Tibial artery (tissue), 4 donors: ENCODE data around the gene PCDHB10.
"Not testable (repeated sequence)": the region's sequence is repeated elsewhere in the genome, so short reads cannot be mapped to it uniquely, and the experiment has no call there.

ENCODE experiments used
- DNase-seq, 2 donors: peaks; one replicate each; pipeline ENCODE4 v3.0.0-alpha.2; 2019
- H3K27ac ChIP-seq, 2 donors: fragments of 200-600 bp; sonication (generic) in 1 of 2; 1 replicate in 1 of 2; 2 replicates in 1 of 2; pipeline ENCODE4 v1.5.1; 2018 to 2019; ENCODE audit warnings: mild to moderate bottlenecking in 1 of 2
- H3K27me3 ChIP-seq, 2 donors: fragments of 200-600 bp; sonication (generic) in 1 of 2; one replicate each; pipeline versions ENCODE4 v1.5.1 to v1.6.0; 2016 to 2019
- H3K36me3 ChIP-seq, 3 donors: fragments of 200-600 bp; sonication (generic) in 2 of 3; one replicate each; pipeline ENCODE4 v1.5.1; 2016 to 2019; ENCODE audit warnings: mild to moderate bottlenecking in 2 of 3
- H3K4me1 ChIP-seq, 4 donors: fragments of 200-600 bp; sonication (generic) in 2 of 4; 1 replicate in 3 of 4; 2 replicates in 1 of 4; pipeline ENCODE4 v1.5.1; 2016 to 2019
- H3K4me3 ChIP-seq, 2 donors: fragments of 200-600 bp; sonication (generic) in 1 of 2; 1 replicate in 1 of 2; 2 replicates in 1 of 2; pipeline ENCODE4 v1.5.1; 2018 to 2019; ENCODE audit warnings: mild to moderate bottlenecking in 2 of 2
- H3K9me3 ChIP-seq, 3 donors: fragments of 200-600 bp; sonication (generic) in 1 of 3; one replicate each; pipeline ENCODE4 v1.5.1; 2016 to 2019
- intact Hi-C: fragments of 100-400 bp; cut with DNase I; formaldehyde crosslinking; loops from one replicate; pipeline ENCODE4 v1.15.0; 2023; ENCODE audit warnings: low total_unique reads
- TF ChIP-seq, protein P1 (sequence below), 2 experiments: fragments of 200-600 bp in 1 of 2; fragments of 450-650 bp in 1 of 2; IDR thresholded peaks; one replicate each; pipeline ENCODE4 v1.5.1; 2017 to 2019; ENCODE audit warnings: antibody characterized with exemption in 2 of 2, mild to moderate bottlenecking in 1 of 2, moderate library complexity in 1 of 2

The PCDHB10 gene

DNA sequence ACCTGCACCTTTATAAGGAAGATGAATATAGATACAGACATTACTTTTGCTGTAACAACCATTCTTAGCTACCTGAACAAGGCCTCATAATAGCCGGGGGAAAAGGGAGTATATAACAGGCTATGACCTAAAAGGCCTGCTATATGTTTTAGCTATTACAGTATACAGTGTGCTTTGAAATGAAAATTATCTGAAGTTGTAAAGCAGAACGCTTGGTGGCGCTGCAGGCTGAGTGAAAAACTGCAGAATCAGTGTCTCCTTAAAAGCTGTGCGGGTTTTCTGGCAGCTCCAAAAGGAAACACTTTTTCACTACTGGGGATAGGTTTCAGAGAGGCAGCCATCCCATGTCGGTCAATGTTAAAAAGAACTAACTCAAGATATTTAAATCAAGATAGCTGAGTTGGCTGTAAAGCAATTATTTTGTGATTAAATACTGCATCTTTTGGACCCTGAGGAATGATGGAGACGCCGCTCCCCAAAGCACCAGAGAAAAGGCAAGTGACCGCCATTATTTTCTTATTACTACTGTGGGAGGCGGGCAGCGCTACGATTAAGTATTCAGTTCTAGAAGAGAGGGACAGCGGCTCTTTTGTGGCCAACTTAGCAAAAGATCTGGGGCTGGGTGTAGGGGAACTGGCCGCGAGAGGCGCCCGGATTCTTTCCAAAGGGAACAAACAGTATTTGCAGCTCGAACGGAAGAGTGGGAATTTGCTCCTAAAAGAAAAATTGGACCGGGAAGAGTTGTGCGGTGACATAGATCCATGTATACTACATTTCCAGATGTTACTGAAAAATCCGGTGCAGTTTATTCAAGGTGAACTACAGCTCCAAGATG lies 36.4 kb upstream of the PCDHB10 start:
- no peak for DNase-seq

DNA sequence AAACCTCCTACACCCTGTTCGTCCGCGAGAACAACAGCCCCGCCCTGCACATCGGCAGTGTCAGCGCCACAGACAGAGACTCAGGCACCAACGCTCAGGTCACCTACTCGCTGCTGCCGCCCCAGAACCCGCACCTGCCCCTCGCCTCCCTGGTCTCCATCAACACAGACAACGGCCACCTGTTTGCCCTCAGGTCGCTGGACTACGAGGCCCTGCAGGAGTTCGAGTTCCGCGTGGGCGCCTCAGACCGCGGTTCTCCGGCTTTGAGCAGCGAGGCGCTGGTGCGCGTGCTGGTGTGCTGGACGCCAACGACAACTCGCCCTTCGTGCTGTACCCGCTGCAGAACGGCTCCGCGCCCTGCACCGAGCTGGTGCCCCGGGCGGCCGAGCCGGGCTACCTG lies 34.8 kb upstream of the PCDHB10 start:
- H3K4me1 ChIP-seq, H3K27me3 ChIP-seq, H3K27ac ChIP-seq, intact Hi-C loops, DNase-seq, H3K4me3 ChIP-seq: not testable (repeated sequence)
- H3K9me3 ChIP-seq, result peaks cover 12 to 91% (median 59%) of the 10 kb centered on the region in 3 donors
- H3K36me3 ChIP-seq, result peaks cover 0 to 16% (median 7%) of the 10 kb centered on the region in 3 donors

More for the DNA sequence above, 36.4 kb upstream of the PCDHB10 start:
- H3K4me1 ChIP-seq, result no peaks in the 10 kb centered on the region
- H3K9me3 ChIP-seq, result peaks cover 12 to 90% (median 69%) of the 10 kb centered on the region in 3 donors
- H3K4me3 ChIP-seq, result no peak overlapping the region
- peaks cover 0 to 16% (median 7%) of the 10 kb centered on the region in 3 donors for H3K36me3 ChIP-seq
- intact Hi-C loops, result no loop called here
- no peaks in the 10 kb centered on the region for H3K27me3 ChIP-seq
- H3K27ac ChIP-seq, result no peak overlapping the region
- TF ChIP-seq, protein P1, sequence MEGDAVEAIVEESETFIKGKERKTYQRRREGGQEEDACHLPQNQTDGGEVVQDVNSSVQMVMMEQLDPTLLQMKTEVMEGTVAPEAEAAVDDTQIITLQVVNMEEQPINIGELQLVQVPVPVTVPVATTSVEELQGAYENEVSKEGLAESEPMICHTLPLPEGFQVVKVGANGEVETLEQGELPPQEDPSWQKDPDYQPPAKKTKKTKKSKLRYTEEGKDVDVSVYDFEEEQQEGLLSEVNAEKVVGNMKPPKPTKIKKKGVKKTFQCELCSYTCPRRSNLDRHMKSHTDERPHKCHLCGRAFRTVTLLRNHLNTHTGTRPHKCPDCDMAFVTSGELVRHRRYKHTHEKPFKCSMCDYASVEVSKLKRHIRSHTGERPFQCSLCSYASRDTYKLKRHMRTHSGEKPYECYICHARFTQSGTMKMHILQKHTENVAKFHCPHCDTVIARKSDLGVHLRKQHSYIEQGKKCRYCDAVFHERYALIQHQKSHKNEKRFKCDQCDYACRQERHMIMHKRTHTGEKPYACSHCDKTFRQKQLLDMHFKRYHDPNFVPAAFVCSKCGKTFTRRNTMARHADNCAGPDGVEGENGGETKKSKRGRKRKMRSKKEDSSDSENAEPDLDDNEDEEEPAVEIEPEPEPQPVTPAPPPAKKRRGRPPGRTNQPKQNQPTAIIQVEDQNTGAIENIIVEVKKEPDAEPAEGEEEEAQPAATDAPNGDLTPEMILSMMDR (IDR thresholded peaks at IDR 0.05), result no peak

DNA sequence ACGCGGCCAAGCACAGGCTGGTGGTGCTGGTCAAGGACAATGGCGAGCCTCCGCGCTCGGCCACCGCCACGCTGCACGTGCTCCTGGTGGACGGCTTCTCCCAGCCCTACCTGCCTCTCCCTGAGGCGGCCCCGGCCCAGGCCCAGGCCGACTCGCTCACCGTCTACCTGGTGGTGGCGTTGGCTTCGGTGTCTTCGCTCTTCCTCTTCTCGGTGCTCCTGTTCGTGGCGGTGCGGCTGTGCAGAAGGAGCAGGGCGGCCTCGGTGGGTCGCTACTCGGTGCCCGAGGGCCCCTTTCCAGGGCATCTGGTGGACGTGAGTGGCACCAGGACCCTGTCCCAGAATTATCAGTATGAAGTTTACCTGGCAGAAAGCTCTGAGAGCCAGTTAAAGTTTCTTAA lies 34.3 kb upstream of the PCDHB10 start:
- H3K27me3 ChIP-seq, H3K4me3 ChIP-seq, intact Hi-C loops, DNase-seq, H3K4me1 ChIP-seq, H3K27ac ChIP-seq: not testable (repeated sequence)
- Histone ChIP-seq H3K9me3 (peaks cover 12 to 94% (median 63%) of the 10 kb centered on the region in 3 donors), H3K36me3 (peaks cover 0 to 16% (median 7%) of the 10 kb centered on the region in 3 donors)

DNA sequence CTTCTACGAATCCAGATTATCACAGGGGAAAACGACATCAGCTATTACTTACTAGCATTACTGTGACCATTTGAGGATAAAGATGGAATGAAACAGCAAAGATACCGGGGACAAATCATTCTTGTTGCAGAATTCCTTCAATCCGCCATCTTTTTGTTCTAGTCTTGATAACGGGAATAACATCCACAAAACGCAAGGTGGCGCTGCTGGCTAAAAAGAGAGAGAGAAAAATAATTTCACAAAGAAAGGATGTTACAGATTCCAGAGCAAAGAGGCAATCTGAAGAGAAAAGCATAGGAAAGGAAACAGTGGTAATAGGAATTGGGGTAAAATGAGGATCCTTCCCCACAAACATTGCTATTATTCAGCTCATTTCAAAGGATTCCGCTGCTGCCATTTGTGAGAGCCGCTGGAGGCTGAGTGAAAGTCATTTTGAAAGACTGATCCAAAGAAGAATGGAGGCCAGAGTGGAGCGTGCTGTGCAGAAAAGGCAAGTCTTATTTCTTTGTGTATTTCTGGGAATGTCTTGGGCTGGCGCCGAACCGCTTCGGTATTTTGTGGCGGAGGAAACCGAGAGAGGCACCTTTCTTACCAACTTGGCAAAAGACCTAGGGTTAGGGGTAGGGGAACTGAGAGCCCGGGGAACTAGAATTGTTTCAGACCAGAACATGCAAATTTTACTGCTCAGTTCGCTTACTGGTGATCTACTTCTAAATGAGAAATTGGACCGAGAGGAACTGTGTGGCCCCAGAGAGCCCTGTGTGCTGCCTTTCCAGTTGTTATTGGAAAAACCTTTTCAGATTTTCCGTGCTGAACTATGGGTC lies 19.6 kb upstream of the PCDHB10 start, which contains the start of gene PCDHB7:
Gene PCDHB7 (plus strand): TSS at position 264 of the 824 bp plus-strand sequence. CDS start 192 bp downstream, at position 456.
- Histone ChIP-seq H3K4me1 (no peaks in the 10 kb centered on the region), H3K27ac (no peak within 1 kb of the TSS), H3K27me3 (peaks cover 3 to 4% of the 10 kb centered on the region in 2 donors), H3K4me3 (peak within 1 kb of the TSS; percentile 27 to 33), H3K36me3 (peaks cover 0 to 13% (median 12%) of the 10 kb centered on the region in 3 donors), H3K9me3 (peaks cover 0 to 57% (median 39%) of the 10 kb centered on the region in 3 donors)
- TF ChIP-seq, protein P1 (IDR thresholded peaks at IDR 0.05), result peak; percentile 31 to 34
- intact Hi-C loops, result no loop called here
- no peak for DNase-seq

DNA sequence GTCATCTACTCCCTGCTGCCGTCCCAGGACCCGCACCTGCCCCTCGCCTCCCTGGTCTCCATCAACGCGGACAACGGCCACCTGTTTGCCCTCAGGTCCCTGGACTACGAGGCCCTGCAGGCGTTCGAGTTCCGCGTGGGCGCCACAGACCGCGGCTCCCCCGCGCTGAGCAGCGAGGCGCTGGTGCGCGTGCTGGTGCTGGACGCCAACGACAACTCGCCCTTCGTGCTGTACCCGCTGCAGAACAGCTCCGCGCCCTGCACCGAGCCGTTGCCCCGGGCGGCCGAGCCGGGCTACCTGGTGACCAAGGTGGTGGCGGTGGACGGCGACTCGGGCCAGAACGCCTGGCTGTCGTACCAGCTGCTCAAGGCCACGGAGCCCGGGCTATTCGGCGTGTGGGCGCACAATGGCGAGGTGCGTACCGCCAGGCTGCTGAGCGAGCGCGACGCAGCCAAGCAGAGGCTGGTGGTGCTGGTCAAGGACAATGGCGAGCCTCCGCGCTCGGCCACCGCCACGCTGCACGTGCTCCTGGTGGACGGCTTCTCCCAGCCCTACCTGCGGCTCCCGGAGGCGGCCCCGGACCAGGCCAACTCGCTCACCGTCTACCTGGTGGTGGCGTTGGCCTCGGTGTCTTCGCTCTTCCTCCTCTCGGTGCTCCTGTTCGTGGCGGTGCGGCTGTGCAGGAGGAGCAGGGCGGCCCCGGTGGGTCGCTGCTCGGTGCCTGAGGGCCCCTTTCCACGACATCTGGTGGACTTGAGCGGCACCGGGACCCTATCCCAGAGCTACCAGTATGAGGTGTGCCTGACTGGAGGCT lies 17.7 kb upstream of the PCDHB10 start:
- Histone ChIP-seq H3K36me3 (peaks cover 0 to 14% (median 13%) of the 10 kb centered on the region in 3 donors), H3K9me3 (peaks cover 4 to 65% (median 55%) of the 10 kb centered on the region in 3 donors)
- H3K27me3 ChIP-seq, H3K27ac ChIP-seq, intact Hi-C loops, DNase-seq, H3K4me1 ChIP-seq, H3K4me3 ChIP-seq: not testable (repeated sequence)

DNA sequence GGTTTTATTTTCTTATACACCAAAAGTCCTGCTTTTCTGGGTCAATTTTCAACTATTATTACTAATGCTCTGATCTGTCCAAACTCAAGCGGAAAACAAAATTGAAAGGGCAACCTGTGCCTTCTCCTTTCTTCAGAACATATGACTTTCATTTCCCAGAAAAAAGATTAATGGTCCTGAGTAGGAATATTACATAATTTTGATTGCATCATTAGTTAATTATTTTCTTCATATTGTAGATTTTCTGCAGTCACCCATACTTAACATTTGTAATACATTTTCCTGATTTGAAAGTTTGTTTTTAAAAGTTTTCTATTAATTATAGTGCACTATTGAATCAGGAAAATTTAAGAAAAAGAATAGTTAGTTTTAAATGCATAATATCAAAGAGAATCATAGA lies 16.2 kb upstream of the PCDHB10 start:
- H3K27ac ChIP-seq, result no peak overlapping the region
- H3K4me1 ChIP-seq, result no peaks in the 10 kb centered on the region
- H3K27me3 ChIP-seq, result peaks cover 3 to 10% of the 10 kb centered on the region in 2 donors
- peaks cover 0 to 14% (median 13%) of the 10 kb centered on the region in 3 donors for H3K36me3 ChIP-seq
- TF ChIP-seq, protein P1 (IDR thresholded peaks at IDR 0.05), result no peak
- intact Hi-C loops, result no loop called here
- DNase-seq, result no peak
- H3K4me3 ChIP-seq, result no peak overlapping the region
- H3K9me3 ChIP-seq, result peaks cover 4 to 73% (median 61%) of the 10 kb centered on the region in 3 donors

DNA sequence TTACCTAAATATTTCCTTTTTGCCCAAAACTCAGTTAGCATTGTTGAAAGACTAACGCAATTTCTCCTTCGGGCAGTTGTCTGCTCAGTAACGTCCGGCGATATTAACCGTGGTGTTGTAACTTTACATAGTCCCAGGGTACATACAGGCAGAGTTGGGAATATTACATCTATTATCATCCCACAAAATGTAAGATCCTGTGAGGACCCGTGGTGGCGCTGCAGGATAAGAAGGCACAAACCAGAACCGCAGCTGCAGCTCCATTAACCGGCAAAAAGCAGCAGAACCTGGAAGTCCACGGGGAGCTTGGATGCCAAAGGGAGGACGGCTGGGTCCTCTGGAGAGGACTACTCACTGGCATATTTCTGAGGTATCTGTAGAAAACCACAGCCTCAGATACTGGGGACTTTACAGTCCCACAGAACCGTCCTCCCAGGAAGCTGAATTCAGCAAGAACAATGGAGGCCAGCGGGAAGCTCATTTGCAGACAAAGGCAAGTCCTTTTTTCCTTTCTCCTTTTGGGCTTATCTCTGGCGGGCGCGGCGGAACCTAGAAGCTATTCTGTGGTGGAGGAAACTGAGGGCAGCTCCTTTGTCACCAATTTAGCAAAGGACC lies 14.5 kb upstream of the PCDHB10 start, which contains the start of gene PCDHB8:
Gene PCDHB8 (plus strand): TSS at position 214 of the 615 bp plus-strand sequence. CDS start 245 bp downstream, at position 459.
- intact Hi-C loops, H3K4me3 ChIP-seq: not testable (repeated sequence)
- peaks cover 4 to 76% (median 67%) of the 10 kb centered on the region in 3 donors for H3K9me3 ChIP-seq

DNA sequence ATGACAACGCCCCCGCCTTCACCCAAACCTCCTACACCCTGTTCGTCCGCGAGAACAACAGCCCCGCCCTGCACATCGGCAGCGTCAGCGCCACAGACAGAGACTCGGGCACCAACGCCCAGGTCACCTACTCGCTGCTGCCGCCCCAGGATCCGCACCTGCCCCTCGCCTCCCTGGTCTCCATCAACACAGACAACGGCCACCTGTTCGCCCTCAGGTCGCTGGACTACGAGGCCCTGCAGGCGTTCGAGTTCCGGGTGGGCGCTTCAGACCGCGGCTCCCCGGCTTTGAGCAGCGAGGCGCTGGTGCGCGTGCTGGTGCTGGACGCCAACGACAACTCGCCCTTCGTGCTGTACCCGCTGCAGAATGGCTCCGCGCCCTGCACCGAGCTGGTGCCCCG lies 12.8 kb upstream of the PCDHB10 start:
- Histone ChIP-seq H3K9me3 (peaks cover 4 to 77% (median 72%) of the 10 kb centered on the region in 3 donors), H3K27me3 (peaks cover 3 to 10% of the 10 kb centered on the region in 2 donors), H3K36me3 (peaks cover 0 to 22% (median 19%) of the 10 kb centered on the region in 3 donors)
- H3K27ac ChIP-seq, DNase-seq, intact Hi-C loops, H3K4me1 ChIP-seq, H3K4me3 ChIP-seq: not testable (repeated sequence)

More for the DNA sequence above, 14.5 kb upstream of the PCDHB10 start, which contains the start of gene PCDHB8:
- H3K27ac ChIP-seq, H3K4me1 ChIP-seq, DNase-seq: not testable (repeated sequence)
- H3K27me3 ChIP-seq, result peaks cover 3 to 10% of the 10 kb centered on the region in 2 donors
- H3K36me3 ChIP-seq, result peaks cover 0 to 14% (median 13%) of the 10 kb centered on the region in 3 donors

DNA sequence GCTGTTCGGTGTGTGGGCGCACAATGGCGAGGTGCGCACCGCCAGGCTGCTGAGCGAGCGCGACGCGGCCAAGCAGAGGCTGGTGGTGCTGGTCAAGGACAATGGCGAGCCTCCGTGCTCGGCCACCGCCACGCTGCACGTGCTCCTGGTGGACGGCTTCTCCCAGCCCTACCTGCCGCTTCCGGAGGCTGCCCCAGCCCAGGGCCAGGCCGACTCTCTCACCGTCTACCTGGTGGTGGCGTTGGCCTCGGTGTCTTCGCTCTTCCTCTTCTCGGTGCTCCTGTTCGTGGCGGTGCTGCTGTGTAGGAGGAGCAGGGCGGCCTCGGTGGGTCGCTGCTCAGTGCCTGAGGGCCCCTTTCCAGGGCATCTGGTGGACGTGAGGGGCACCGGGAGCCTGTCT lies 12.3 kb upstream of the PCDHB10 start:
- intact Hi-C loops, H3K4me1 ChIP-seq, H3K27ac ChIP-seq, H3K27me3 ChIP-seq, H3K4me3 ChIP-seq, DNase-seq: not testable (repeated sequence)
- H3K9me3 ChIP-seq, result peaks cover 4 to 77% (median 72%) of the 10 kb centered on the region in 3 donors
- peaks cover 0 to 22% (median 13%) of the 10 kb centered on the region in 3 donors for H3K36me3 ChIP-seq
